NCI-H128 (cell line): ENCODE data around the gene SPATA3.
A peak's percentile ranks its signal among the peaks of the same experiment; 100 is the strongest.

Experiments used
- DNase-seq: peaks from one replicate; lab custom pipeline; 2025; ENCODE audit not compliant: unreplicated experiment; lab: John Stamatoyannopoulos, UW

Gene SPATA3

DNA sequence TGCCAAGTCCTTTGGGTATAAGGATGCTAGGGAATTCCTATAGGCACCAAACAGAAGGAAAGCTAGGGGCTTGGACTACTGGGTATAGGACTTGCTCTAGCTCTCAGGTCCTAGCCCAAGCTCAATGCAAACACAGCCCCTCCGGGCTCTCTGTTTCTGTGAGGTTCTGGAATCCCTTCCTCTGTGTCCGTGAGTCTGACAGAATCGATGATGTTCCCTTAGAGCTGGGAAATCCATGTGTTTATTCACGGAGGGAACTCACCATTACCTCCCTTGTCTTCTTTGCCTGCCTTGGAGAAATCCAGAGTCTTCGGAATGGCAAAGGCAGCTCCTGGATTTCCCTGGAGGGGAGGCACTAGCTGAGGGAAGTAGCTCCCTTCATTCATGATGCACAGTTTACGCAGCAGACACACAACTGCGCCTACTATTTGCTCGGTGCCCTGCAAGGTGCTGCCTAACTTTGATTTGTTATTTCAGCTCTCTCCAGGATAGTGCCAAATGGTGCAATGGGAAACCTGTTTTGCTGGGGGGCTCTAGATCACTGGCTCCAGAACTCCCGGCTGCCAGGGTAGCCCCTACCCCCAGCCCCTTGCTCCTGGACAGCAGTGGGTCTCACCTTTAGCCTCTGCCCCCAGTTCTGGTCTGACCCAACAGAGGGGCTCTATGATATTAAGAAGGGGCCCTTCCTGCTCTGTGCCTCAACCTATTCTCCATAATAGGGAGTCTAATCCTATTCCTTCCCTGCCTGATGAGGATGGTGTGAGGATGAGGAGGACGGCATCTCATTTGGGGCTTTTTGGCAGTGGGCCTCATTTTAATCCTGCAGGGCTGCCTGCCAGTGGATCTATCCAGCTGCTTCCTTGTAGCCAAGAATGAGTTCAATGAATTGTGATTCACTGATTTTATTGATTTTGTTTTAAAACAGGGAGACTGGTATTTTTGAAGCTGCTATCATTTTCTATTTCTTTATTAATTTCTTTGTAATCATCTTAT, 52.3 kb downstream of the SPATA3 start:
- DNase-seq = no peak

DNA sequence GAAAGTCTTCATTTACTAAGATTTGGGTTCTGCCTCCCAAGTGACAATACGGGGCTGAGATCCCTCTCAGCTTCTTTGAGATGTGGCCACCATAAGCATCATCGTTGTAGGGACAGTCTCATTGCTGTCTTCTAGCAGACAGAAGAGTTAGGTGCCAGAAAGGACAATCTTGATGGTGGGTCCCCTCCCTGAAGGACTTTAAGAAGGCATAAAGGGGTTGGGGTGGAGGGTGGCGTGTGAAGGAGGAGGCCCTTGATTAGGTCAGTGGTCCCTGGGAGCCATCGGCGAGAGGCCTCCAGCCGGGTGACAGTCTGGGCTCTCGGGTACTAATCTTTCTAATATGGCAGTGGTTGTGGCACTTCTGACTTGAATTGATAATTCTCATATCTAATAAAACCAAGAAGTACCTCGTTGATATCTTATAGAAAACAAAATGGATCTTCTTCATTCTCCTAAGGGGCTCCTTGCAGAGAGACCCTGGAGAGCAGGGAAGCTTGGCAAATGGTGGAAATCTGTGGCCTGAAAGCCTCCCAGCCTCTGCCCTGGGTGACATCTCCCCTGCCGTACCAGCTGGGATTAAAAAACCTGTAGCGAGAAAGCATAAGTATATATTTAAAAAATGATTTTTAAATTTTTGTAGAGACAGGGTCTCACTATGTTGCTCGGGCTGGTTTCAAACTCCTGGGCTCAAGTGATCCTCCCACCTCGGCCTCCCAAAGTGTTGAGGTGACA, 53.5 kb downstream of the SPATA3 start:
- no peak for DNase-seq

DNA sequence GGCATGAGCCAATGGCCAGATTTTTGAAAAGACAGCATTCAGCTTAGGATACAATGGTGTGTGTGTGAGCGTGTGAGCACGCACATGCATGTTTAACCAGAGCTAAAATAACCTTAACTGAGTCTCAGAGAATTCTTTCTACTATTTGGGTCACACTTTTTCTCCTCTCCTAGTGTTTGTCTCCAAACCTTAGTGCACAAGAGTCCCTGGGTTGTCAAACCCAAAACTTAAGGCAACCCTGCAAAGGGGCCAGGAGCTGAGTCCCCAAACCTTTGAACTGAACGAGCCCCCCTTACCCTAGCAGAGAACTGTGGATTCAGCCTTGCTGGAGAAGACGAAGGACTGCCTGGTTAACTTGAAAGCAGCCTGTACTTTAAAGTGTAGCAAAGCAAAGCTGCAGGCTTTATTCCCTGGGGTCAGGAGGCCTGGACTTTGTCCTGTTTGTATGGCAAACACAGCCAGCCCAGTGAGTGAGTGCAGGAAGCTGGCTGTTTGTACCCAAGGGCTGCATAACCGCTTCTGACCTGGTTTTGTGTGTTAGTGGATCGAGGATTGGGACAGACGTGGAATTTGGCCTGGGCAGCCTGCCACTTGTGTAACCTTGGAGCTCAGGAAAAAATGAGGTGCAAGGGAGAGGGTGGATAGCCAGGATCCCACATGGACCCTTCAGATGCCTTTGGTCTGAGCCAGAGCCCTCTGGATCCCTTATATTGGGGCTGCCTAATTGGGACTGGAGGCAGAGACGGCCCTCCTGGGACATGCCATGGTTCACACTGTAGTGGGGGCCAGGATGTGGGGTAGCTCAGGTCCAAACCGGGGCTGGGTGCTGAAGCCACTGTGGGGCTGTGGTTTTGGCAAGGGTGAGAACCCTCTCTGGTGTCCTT, 54.3 kb downstream of the SPATA3 start:
- no peak for DNase-seq

DNA sequence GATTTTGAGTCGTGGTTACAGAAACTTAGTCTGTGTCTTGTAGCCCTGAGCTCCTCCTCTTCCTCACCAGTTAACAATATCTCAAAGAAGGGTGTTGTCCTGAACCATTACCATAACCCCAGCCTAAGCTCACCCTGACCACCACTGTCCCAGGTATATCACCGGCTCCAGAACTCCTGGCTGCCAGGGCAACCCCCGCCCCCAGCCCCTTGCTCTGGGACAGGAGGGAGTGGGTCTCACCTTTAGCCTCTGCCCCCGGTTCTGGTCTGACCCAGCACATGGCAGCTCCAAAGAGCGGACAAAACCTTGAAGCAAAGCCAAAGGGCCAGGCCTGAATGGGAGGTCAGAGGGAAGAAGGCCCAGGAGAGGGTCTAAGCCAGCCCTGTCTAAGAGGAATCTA, 55.2 kb downstream of the SPATA3 start:
- no peak for DNase-seq

DNA sequence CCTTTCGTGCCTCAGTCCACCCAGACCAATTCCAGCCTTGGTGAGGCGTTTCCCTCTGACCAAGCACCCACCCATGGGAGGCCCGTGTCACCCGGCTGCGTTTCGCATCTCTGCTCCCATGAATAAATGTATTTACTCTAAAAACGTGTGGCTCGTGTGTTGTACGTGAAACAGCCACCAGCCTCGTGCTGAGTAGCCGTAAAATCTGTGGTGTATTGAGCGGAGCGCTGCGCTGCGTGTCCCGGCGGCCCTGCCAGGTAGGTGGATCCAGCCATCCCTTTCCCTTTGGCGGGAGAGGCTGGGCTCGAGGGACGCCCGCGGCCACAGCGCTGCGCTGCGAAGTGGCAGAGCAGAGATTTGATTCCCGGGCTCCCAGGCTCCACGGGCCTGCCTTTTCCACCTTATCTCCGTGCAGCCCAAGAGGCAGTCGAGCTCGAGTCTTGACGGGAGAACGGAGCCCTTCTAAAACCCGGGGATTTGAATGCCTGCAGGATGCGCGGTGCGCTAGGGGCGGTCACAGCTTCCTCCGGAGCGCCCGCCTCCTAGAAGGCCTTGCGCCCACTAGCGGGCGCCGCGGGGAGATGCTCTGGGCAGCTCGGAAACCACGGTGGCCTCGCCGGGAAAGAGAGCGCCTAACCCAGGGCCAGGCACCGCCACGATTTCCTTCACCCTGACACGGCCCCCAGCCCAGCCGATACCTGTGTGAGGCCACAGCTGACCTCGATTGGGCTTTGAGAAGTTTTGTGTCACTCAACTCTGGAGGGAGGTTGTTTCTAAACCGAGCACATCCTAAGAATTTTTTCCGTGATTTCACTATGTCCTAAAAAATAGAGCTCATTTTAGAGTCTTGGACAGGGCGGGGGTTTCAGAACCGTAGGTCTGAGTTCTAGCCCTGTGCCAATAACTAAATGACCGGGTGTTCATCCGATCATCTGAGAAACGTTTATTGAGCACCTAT, 56.9 kb downstream of the SPATA3 start:
- peak; percentile 29 for DNase-seq

DNA sequence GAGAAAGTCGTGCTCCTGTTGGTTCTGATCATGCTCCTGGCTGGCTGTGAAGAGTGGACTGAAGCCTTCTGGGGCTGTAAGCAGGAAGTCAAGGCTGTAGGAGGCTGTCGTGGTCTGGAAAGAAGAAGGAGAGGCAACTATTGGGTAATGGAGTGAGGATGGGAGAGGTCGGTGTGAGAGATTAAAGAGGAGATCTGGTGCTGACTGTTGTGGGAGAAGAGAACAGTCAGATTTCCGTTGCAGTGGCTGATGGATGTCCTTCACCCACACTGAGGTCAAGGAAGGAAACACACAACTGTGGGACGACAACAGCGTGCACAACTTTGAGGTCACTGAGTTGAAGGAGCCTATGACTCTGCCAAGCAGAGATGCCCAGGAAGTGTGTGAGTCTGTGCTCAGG, 57.9 kb downstream of the SPATA3 start:
- no peak for DNase-seq

DNA sequence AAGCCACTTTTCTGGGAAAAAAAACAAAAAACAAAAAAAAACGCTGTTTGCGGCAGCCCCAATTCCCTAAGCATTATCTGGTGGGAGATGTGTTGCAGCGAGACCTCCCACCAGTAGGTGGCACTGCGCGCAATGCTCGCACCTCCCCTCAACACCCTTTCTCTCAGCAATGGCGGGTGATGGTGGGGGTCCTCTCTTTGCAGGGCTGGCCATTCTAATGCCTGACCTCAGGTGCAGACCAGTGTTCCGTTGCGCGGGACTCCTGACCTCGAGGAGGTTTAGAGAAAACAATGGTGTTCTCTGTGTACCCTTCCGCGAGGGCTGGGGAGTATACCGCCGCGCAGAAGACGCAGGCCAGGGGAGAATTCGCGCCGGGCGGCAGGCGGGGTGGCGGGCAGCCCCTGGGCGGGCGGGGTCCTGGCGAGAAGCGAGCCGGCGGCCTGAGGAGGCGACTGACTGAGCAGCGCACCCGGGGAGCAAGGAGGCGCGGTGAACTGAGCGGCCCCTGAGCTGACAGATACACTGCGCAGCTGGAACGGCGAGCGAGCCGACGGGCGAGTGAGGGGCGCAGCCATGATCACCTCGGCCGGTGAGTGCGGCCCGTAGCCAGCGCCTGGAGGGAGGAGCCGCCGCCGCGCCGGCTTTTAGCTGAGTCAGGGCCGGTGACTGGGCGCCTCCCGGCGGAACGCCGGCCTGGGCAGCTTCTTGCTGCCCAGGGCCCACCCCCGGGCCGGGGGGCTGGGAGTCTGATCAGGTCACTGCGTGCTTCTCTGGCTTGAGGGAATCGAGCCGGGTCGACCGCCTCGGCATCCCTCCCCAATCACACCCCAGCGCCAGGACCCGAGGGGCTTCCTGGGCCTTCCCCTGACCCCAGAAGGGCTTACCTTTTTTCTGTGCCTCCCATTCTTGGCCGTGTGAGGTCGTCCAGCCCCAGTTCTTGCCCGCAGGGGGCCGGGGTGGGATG, 60.8 kb downstream of the SPATA3 start, which contains the start of gene PSMD1:
Gene PSMD1 (plus strand): TSS at position 415 of the 964 bp plus-strand sequence. CDS start 159 bp downstream, at position 574.
- peak; percentile 58 for DNase-seq

DNA sequence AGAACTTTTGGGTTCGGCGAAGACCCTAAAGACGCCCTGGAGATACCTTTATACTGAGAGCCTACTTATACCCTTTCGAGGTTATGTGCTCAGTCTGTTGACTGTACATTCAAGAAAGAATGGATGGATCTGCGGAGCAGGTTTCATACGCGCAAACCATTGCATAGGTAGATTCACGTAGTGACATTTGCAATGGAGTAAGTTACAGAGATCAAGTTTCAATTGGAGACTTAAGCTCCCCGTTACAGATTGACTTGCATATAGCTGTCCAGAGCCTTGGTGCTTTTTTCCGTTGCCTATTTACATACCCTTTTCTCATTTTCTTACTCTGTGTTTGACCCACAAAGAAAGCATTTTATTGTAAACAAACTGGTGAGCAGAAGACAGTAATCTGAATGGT, 61.7 kb downstream of the SPATA3 start:
- DNase-seq = no peak
